ENCODE data around the gene C2CD4A.

C2CD4A gene

DNA sequence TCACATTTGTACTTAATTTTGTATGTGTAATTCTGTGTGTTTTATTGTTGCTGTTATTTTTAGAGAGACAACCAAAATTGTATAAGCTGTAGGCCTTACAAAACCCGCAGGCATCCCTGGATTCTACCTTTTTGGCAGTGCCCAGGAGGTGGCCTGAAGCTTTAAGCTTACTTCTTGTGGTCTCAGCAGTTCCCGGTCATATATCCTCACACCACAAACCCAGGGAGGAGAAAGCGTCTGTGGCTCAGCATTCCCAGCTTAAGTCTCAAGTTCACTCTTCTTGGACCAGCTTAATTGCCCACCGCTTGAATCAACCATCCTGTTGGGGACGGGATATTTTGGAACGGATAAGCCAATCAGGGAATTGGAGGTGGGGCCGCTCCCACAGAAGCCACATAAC lies 36.7 kb downstream of the C2CD4A start:
- no peak for DNase-seq (ENCODE audit: low read depth)

DNA sequence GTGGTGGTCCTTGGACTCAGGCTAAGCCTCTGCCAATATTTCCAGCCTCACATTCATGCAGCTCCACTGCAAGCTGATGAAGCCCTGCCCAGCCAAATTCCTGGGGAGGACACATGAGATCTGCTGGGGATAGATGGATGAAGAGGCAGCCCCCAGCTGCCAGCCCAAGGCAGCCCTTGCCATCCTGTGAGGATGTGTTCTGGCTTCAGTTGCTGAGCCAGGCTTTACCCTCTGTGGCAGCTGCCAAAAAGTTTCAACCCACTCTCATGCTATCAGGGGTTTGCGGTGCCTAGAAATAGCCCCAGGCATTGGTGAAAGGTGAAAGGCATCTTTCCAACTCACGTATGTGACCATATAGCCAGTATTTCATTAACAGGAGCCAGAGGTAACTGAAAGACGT lies 37.6 kb downstream of the C2CD4A start:
- DNase-seq (ENCODE audit: low read depth) = no peak

DNA sequence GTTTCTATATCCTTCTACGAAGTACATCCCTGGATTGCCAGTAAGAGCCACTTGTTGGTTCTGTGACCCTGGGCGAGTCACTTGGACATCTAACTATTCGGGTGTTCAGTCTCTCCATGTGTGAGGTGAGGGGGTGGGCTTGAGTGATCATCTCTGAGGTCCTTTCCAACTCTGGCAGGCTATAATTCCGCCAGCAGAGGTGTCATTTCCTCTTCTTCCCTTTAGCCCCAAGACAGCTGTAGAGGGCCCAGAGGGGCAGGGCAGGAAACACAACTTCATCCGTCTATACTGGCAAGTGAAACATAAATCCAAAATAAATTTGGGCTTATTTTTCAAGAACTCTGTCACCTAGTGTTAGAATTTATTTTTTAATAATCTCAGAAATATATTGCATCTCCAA lies 38.1 kb downstream of the C2CD4A start:
- DNase-seq (ENCODE audit: low read depth) = no peak

DNA sequence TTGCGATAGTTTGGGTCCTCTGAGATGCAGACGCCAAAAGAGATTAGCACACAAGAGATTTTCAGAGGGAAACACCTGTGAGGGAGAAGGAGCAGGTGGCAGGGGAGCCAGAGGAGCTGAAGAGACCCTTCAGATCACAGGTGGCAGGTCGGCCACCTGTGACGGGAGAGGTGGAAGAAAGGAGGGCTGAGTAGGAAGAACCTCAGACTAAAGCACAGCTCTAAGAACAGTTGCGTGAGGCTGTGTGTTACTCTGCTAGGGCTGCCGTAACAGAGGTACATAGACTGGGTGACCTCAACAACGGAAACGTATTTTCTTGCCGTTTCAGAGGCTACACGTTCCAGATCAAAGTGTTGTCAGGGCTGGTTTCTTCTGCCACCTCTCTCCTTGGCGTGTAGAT lies 38.5 kb downstream of the C2CD4A start:
- DNase-seq (ENCODE audit: low read depth) = no peak

DNA sequence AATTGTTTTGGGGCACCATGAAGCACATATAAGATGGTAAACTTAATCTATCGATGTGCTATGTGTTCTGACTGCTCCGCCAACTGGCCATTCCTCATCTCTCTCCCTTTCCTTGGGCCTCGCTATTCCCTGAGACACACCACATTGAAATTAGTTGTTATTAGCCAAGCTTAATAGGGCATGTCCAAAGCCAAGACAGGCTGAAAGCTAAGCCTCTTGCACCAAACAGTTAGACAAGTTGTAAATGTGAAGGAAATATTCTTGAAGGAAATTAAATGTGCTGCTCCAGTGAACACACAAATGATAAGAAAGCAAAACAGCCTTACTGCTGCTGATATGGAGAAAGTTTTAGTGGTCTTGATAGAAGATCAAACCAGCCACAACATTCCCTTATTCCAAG lies 39.3 kb downstream of the C2CD4A start:
- DNase-seq (ENCODE audit: low read depth) = no peak

DNA sequence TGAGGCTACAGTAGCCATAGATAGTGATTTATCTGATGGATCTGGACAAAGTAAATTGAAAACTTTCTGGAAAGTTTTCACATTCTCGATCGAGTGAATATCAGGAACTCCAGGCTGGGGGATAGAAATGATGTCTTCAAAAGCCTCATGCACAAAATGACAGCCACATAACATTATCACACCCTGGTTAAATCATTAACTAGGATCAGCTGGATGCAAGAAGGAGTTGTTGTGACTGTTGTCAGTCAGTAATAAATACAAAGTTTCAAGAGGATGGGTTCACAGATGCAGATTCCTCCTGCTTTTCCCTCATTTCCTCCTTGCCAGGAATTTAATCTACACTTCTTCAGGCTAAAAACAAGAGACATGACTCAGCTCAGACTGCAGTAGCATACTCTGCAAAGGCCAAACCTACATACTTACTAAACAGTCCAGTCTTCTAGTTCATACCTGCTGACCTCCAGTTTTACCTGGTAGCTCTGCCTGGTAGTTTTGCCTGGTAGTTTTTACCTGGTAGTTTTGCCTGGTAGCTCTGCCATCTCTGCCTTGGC lies 40.9 kb downstream of the C2CD4A start:
- no peak for DNase-seq (ENCODE audit: low read depth)

DNA sequence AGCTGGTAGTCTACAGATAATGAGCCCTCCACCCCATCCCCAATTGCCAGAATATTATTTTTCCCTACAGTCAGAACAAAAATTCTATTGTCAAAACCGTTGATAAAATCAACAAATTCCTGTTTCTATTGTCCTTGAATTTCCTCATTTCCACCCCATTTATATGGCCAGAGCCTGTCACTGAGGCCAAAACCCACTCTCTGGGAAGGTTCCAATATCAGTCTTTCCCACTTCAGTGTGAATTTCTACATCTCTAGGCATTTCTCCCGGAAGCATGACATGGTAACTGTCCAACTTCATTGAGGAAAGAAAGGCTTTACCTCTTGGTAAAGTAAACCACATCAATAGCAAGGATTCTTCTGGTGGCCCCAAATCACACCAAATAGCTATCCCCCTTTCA lies 41.6 kb downstream of the C2CD4A start:
- DNase-seq (ENCODE audit: low read depth) = no peak

DNA sequence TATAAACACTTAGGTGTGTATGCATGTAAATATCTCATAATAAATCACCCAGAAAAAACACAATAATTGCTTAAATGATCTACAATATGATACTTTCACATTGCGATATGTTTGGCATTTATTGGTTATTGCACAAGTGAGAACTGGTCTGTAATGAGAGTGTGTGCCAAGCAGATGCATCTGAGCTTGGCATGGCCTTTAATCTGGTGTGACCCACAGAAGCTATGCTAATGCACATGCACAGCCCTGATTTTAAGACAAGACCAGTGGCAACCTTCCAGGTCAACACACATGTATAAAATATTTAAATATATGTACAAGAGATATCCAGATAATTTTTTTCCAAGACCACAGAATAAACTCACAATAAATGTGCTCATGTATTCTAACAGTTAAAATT lies 42.7 kb downstream of the C2CD4A start:
- DNase-seq (ENCODE audit: low read depth) = no peak

DNA sequence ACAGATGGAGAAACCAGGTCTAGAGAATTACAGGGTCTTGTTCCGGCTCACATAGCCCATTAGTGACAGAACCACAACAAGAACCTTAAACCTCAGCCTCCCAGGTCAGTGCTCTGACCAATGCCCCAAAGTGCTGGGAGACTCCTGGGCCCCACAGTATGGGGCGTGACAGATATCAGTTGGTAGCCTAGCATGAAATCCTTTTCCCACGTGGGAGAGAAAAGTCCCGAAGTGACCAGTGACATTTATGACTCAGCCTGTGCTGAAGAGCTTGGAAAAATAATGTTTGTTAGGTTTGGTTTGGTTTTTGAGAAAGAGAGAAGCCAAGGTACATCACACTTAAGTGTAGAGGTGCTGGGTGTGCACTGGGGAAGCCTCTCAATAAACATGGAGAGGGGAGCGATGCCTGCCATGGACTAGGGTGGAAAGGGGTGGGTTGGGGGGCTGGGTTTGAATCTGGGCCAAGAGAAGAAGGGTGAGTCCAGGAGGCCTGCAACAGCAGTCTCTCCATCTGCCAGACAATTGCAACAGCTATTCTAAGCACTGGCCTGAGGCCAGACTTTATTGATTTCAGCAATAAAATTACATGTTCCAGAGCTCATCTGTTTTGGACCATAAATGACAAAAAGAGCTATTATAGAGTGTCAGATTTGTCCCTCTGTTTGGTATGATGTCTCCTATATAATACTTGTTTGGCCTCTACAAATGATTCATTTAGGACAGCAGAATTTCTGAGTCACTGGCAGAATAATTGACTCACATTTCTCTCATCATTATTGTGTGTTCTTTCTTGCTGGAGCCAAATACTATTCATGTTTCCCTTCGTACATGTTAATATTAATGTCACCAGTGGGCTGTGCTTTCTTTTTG lies 43.4 kb downstream of the C2CD4A start:
- no peak for DNase-seq (ENCODE audit: low read depth)

DNA sequence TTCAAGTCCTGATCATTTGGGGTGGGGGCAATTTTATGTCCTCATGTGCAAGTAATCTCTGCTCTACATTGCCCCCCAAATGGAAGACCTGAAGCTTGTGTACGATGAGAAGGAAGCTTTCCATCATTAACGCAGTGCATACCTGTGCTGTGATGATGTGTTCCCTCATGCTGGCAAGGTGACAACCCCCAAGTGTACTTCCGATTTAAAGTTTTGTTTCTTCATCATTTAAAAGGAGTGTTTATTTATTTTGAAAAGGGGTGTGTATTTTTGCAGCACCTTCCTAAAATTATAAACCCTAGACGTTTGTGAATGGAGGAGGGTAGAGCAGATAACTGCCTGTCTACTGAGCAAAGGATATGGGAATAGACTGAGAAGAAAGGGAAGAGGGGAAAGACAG lies 45.3 kb downstream of the C2CD4A start:
- DNase-seq (ENCODE audit: low read depth) = no peak

DNA sequence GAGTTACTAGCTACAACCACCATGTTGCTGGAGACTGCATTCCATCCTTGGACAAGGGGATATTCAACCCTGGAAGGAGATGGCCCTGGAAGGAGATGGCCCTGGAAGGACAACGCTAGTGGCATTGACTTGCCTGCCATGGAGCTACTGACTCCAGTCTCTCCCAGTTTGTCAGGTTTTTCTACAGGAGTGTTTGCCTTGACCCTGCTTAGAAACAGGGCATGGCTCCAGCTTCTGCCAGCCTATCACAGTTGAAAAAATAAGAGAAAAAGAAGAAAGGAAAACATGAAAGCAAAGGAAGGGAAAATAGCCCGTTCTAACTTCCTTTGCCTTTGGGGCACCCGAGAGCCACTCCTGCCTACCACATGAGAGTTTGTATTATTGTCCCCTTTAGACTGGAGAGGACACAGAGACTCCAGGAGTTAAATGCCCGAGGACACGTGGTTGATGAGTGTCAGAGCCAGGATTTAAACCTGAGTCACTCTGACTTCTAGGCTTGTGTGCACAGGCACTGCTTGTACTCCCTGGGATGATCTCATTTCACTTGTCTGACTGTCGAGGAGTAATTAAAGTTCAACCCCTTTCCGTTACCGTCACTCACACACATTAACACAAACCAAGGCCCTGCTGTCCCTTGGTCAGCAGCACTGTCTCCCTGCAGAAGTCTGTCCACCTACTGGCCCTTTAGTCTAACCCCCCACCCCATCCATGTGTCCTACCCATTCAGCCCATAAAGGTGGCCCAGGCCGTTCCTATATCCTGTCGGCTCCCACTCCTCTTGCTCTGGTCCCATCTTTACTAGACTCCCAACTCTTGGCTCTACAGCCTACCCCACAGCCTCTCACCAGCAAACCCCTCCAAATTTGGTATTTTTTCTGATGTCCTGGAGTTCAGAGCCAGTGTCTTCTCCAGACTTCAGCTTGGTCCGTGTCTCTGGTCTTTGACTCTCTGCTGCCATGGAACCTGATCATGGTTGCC lies 46.1 kb downstream of the C2CD4A start:
- no peak for DNase-seq (ENCODE audit: low read depth)

DNA sequence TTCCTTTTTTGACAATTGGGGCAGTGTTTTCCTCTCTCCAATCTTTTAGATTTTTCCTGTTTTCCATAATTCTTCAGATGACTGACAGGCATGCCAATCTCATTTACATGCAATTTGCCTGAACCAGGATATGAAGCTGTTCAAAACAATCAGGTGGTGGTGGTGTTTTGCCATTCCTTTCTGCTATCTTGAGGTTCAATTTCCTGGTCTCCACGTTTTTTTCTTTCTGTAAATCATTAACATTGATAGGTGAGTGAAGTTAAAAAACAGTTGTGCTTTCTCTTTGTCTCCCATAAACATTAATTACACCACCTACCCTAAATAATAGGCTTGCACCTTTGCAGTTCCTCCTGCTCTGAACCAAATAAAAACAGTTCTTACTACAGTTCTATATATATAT lies 49.1 kb downstream of the C2CD4A start:
- no peak for DNase-seq (ENCODE audit: low read depth)

DNA sequence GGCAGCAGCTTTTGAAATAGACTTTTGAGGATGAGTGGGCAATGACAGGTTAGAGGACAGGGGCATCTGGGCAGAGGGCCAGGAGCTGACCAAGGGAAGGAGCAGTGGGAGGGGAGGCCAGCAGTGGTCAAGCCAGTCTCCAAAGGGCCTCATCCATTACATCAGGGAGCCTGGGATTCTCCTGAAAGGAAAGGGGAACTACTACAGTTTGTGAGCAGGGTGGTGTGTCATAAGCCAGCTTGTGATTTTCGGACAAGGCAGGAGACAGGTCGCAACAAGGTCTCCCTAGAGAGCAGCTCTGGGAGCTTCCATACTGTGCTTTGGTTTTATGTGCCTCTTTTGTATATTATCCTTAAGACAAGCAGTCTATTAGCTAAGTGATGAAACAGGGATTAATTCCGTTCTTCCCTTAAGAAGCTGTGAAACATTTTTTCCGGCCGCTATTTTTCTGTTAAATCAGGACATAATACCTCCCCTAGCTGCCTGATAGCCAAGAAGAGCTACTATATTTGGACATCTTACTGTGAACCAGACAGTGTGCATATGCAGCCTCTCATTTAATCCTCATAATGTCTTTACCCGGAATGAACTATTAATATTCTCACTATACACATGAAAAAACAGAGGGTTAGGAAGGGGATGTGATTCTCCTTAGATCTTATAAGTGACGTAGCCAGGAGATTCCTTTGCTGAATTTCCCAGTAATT lies 51.9 kb downstream of the C2CD4A start:
- no peak for DNase-seq (ENCODE audit: low read depth)

DNA sequence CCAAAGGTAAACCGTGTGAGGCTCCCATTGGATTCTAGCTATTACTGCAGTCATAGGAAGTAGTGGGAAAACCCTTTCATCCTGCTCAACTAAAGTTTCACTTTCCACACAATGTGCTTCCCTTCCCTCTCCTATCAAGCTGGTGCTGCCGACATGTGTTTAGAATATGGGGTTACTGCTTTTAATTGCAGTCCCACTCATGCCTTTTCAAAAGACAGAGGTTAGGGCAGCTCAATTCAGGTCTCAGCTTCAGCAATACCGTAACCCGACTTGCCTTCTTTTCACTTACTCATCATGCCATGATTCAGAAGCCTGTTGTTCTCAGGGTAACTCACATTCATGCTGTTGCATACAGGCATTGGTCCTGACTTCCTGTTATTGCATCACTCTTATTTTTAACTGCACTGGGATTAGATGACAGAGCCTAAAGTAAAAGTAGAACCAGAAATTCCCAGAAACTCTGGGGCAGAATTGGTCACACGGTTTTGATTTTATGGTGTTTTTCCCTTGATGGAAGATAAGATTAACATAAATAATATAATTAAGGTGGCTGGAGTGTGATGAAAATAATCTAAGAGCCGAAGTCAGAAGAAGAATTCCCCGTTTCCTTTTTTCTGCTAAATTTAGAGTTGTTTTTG lies 52.6 kb downstream of the C2CD4A start:
- DNase-seq (ENCODE audit: low read depth) = no peak

DNA sequence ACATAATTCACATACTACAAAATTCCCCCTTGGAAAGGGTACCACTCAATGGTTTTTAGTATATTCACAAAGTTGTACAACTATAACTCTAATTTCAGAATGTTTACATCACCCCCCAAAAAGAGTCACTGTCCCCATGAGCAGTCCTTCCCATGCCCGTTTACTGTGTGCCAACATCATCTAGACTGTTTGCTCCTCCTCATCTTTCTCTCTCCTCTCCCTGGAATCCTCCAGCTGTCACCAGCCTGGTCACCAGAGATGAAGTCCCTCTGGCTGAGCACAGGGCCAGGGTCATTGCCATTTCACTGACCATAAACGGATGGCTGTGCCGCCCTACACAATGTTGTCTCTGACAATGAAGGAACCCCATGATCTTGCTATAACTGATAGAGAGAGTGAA lies 53.1 kb downstream of the C2CD4A start:
- DNase-seq (ENCODE audit: low read depth) = no peak

All from stimulated activated CD8-positive, alpha-beta memory T cell treated with anti-CD3 and anti-CD28 coated beads, Interleukin-12 subunit alpha, Interleukin-12 subunit beta, amount 100 ng/mL, for 1 hour (primary cell).